ENCODE data around the gene NKD2.
"Not testable (repeated sequence)": the region's sequence is repeated elsewhere in the genome, so short reads cannot be mapped to it uniquely, and the experiment has no call there.

Gene NKD2, protein sequence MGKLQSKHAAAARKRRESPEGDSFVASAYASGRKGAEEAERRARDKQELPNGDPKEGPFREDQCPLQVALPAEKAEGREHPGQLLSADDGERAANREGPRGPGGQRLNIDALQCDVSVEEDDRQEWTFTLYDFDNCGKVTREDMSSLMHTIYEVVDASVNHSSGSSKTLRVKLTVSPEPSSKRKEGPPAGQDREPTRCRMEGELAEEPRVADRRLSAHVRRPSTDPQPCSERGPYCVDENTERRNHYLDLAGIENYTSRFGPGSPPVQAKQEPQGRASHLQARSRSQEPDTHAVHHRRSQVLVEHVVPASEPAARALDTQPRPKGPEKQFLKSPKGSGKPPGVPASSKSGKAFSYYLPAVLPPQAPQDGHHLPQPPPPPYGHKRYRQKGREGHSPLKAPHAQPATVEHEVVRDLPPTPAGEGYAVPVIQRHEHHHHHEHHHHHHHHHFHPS

DNA sequence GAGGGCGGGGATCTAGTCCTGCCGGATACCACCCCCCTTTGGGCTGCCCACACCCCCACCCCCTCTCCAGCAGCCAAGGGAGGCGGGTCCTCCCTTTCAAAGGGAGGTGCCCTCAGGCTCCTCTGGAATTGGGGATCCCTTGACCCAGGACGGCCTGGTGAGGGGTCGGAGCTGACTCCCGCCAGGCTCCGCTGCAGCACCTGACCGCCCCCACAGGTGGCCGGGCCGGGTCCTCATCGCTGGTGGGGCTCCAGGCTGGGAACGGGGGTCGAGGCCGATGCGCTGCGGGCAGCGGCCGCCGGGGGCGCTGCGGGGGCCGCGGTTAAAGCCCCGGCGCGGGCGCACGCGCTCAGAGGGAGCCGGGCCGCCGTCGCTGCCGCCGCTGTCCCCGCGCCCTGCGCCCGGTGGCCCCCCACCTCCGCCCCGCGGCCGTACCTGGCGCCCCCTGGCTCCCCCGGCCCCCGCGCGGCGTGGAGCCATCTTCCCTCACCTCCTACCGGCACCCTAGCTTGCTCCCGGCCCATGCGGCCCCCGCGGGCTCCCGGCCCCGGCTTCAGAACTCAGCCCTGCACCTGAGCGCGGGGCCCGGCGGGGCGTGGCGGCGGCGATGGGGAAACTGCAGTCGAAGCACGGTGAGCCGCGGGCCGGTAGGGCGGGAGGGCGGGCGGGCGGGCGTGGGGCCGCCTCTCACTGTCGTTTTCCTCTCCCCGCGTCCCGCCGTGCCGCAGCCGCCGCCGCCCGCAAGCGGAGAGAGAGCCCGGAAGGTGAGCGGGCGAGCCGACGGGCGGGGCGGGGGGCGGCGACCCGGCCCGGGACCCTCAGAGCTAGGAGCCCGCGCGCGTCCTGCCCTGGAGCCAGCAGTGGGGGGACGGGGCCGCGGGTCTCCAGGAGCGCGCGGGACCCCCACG, at the start of gene NKD2:
Gene NKD2, plus strand, starts transcription at position 352 of the 908 bp plus-strand sequence. Its CDS starts 256 bp downstream, at position 608.
- peak; percentile 71 for DNase-seq (ENCODE audit: low read depth, low spot score)

DNA sequence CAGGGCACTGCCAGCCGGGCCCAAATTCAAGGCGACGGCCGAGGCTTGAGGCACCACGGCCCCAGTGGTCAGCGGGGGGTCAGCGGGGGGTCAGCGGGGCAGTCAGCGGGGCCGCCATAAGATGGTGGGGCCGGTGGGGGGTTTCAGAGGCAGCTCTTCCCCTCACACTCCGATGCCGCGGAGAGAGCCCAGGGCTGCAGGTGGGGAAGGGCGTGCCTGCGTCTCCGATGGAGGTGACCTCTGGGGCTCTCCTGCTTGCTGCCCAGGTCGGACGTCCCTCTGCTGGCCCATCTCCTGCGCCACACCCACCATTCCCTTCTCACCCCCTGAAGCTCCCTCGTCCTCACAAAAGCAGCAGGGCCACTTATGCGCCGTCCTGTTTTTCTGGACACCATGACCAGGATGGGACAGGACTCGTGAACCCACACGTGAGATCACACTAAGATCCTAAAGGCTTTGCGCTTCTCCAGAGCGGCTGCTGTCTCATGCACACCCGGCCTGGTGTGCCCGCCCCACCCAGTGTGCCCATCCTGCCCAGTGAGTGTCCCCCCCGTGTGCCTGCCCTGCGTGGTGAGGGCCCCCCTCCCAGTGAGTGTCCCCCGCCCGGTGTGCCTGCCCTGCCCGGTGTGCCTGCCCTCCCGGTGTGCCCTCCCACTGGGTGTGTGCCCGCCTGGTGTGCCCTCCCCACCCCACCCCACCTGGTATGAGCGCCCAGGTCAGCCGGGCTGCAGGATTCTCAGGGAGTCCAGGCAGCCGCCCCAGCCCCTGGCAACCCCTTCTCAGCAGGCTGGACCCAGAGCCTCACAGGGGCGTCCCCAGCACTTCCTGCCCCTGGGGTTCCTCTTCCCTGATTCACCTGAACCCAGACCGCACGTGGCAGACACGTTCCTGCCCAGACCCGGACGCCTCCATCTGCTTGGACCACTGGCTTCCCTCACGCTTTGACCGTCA, 48.7 kb upstream of the NKD2 start:
- no peak for DNase-seq (ENCODE audit: low read depth, low spot score)

DNA sequence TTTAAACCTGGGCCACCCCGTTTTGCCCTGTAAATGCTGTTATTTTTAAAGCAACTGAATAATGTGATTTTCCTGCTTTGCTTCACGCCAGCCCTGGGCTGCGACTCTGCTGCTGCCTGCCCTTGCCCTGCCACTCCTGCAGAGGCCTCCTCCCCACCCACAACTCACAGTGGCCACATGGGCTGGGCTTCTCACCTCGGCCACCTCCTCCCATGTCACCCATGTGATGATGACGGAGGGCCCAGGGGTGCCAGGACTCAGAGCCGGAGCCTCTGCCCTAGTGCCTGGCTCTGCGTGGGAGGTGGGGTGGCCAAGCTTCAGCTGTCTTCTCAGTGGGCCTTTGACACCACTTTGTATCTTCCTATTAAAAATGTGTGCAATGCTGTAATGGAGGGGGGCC, 48.1 kb upstream of the NKD2 start:
- no peak for DNase-seq (ENCODE audit: low read depth, low spot score)

DNA sequence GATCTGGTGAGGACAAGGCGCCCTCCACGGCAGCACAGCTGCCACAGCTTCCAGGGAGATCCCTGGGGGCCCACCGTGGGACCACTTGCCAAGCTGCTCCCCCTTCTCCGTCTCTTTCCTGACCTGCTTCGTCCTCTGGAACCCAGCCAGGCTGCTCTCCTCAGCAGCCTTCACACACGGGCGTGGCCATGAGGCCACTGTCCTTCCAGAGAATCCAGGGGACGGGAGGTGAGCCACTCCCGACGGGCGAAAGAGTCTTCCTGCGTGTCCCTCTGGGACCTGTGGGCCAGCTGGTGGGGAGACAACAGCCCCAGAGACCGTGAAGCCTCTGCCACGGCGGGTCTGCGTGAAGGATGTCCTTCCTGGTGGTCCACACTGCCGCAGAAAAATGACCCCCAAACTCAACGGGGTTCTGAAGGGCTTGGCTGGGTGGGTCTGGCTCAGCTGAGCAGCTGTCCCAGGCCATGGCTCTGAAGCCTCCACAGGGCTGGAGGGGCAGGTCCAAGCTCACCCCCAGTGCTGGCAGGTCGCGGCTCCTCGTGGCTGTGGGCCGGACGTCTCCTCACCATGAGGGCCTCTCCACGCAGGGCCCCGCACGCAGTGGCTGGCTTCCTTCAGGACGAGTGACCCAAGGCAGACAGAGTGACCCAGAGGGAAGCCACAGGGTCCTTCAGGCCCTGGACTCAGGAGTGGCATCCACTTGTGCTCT, 47.4 kb upstream of the NKD2 start:
- no peak for DNase-seq (ENCODE audit: low read depth, low spot score)

DNA sequence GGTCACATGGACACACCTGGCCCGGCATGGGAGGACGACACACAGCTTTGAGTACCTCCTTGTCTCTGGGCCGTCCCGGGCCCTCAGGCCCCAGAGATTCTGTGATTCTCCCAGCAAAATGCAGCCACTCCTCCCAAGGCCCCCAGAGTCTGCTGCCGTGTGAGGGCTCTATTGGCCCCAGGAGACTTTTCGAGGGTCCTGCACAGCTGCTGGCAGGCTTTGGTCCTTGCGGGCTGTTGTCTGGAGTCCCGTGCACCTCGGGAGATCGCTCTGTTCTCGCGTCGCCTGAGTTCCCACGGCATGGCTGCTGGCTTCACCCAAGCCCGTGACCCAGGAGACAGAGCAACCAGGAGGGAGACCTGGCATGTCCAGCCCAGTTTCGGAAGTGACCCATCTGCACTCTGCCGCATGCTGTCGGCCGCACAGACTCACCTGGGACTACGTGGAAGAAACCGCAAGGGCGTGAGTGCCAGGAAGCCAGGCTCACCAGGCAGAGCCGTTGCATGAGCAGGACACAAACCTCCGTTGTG, 46.8 kb upstream of the NKD2 start:
- DNase-seq (ENCODE audit: low read depth, low spot score), result no peak

DNA sequence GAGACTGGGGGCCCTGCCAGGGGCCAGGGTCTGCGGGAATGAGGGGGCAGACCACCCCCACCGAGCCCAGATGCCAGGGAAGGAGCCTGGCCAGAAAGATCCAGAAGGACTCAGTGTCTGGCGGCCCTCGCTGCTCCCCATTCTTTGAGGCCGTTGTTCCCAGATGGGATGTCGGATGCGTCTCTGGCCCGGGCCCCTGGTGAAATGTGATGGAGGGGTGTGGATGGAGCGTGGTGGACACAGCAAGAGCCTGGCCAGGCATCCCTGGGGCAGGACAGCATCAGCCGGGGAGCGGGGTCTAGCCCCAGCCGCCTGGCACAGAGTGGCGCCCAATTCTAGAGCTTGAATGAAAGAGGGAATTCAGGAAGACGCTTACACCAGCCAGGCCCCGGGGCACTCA, 46.2 kb upstream of the NKD2 start:
- DNase-seq (ENCODE audit: low read depth, low spot score), result no peak

DNA sequence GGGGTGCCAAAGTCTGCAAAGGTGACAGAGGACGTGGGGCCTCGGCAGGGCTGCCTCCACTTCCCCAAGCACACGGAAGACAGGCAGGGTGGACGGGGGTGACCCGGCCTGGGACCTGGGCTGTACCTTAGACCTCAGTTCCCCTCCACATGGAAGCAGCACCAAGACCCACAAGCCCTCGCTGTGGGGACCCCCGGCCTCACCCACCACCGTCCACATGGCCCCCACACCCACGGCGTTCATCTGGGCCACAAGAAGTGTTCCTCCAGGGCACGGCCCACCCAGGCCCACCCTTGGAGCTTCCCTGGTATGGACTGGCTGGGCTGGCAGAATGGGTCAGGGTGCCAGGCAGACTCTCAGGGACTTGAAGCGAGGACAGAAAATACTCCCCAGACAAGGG, 45.8 kb upstream of the NKD2 start:
- DNase-seq (ENCODE audit: low read depth, low spot score), result no peak

DNA sequence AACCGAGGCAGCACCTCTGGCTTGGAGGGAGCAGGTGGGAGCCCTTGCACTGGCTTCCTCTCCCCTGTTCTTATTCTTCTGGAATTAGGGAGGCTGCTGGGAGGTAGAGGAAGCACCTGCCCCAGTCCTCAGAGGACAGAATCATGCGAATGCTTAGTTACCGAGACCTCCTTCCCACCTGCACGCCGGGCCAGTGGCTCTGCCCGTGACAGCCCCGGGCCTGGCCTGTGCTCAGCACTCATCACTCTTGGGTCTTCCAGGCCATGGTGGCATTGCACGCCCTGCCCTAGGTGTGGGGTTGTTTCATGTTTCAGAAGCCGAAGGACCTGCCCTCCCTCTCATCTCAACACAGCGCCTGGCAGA, 45.3 kb upstream of the NKD2 start:
- no peak for DNase-seq (ENCODE audit: low read depth, low spot score)

DNA sequence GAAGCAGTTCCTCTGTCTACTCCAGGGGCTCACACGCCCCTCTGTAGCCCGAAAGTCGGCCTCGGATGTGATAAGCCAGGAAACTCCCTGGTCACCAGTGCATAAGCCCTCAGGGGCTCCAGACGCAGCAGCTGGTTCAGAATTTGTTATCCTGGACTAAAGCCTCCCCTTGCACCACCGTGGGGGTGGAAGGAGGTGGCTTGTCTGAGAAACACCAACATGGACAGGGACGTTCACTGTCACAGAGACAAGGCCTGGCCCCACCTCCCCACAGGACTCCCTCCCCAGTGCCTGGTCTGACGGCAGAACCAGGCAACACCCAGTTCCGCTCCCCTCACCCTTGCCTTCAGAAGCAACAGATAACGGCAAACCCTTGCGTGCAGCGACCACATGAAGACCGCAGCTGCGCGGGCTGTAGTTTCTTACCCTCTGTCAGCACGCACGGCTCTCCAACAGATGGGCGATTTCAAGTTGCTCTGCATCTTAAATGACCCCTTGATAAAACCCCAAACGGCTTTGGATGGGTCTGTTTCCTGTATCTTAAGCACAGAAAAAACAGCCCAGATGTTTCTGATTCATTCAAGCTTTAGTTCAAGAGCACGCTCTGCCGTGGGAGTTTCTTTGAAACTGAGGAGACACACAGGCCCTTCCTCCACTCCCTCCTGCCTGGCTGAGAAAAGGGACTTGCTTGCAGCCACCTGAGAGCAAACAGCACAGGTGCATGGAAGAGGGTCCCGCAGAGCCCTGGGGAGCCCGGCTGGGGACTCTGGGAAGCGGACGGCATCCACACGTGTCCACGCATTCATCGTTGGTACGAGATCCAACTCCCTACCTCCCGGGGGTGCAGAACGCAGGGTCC, 44.7 kb upstream of the NKD2 start:
- no peak for DNase-seq (ENCODE audit: low read depth, low spot score)

DNA sequence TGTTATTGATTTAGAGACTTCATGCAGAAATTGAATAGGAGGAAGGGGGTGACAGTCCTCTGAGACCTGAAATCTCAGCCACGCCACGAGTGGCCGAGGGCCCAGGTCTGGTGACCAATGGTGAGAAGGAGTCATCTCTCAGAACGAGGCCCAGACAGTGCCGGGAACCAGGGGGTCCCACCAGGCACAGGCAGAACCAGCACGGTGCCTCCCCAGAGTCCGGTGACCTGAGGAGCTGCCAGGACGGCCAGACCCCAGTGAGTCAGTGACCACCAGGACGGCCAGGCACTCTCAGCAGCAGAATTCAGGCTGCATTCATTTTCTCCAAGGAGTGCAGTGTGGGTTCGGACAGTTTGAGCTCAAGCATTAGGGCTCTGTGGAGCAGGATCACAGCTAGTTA, 43.8 kb upstream of the NKD2 start:
- no peak for DNase-seq (ENCODE audit: low read depth, low spot score)

DNA sequence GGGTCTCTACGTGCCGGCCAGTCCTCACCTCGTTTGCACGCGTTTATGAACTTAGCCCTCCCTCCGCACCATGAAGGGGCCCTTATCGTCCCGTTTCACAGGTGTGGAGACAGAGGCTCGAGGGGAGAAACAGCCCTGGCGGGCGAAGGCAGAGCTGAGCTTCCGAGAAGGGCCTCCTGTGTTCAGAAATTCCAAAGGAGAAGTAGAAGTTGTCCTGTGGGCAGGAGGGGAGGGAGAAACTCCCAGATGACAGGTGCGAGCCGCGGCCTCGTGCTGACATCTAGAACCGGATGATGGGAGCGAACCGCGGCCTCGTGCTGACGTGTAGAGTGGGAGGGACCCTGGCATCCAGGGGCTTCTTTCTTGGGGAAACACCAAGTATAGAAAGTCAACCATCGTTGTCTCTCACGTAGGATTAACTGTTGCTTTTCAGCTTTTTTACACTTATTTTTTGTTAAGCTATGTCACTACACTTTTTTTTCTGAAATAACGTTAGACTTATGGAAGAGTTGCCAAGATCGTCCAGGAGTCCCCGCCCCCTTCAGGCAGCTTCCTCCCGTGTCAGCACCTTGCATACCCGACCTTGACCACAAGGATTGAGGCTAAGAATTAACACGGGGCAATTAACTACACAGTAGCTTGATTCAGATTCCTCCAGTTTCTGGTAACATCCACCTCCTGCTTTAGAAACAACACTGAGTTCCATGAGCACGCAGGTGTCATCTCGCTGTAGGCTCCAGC, 42.8 kb upstream of the NKD2 start:
- no peak for DNase-seq (ENCODE audit: low read depth, low spot score)

DNA sequence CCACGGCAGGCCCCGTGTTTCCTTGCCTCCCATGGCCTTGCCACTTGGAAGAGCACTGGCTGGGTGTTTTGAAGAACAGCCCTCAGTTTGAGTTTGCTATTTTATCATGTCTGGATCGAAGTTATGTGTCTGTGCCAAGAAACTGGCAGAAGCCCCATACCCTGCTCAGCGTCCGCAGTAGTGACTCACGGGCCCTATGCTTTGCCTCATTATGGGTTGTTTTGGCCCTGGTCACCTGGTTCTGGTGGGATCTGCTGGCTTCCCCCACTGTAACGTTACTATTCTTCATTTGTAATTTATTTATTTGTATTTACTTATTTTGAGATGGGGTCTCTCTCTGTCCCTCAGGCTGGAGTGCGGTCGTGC, 42.3 kb upstream of the NKD2 start:
- no peak for DNase-seq (ENCODE audit: low read depth, low spot score)

DNA sequence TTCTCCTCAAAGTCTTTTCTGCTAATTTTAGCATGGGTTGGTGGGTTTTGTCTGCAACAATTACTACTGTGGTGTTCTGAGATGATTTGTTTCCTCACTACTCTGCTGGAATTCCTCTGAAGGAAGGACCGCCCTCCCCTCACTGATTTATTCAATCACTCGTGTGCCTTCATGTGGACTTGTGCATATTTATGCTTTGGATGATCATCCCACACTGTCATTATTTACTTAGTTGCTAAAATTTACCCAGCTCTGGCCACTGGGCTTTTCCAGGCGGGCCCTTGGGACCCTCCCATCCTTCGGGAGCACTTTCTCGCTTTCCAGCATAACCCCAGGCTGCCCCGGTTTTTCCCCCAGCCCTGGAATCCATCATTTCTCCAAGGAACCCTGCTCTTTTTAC, 41.7 kb upstream of the NKD2 start:
- DNase-seq (ENCODE audit: low read depth, low spot score), result no peak

DNA sequence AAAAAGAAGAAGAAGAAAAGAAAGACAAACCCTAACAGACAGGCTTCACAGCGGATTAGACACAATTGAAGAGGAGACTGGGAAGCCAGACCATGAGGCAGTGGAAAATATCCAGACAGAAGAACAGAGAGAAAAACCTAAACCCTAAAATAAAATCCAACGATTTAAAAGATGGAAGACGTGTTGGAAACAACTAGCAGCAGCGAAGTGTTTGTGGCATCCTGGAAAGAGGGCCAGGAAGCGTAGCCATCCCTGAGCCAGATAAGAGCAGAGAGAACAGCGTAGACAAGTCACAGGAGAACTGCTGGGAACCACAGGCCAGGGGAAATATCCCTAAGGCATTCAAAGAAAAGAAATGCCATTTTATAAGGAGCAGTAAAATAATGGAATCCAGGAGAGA, 39.7 kb upstream of the NKD2 start:
- no peak for DNase-seq (ENCODE audit: low read depth, low spot score)

DNA sequence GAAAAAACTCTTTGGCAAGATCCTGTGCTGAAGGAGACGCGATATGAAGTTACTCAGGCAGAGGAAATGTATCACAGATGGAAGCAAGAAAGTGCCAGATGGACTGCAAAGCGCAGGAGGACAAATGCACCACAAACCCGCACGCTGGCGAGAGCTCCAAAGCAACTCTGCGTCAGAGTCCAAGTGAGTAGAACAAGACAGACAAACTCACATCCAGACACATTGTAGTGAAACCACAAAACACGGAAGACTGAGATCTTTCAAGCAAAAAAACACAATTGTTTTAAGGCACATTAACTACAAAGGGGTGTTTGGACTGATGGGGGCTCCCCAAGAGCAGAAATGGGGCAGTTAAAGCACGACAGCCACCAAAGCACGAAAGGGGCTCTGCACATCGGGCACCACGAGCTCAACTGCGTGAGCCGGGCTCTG, 39.2 kb upstream of the NKD2 start:
- peak; percentile 86 for DNase-seq (ENCODE audit: low read depth, low spot score)

DNA sequence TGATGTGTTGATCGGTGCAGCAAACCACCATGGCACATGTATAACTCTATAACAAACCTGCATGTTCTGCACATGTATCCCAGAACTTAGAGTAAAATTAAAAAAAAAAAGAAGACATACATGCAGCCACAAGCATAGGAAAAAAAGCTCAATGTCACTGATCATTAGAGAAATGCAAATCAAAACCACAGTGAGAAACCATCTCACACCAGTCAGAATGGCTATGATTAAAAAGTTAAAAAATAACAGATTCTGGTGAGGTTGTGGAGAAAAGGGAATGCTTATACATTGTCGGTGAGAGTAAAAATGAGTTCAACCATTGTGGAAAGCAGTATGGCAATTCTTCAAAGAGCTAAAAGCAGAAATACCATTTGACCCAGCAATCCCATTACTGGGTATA, 36.0 kb upstream of the NKD2 start:
- DNase-seq (ENCODE audit: low read depth, low spot score), result not testable (repeated sequence)

DNA sequence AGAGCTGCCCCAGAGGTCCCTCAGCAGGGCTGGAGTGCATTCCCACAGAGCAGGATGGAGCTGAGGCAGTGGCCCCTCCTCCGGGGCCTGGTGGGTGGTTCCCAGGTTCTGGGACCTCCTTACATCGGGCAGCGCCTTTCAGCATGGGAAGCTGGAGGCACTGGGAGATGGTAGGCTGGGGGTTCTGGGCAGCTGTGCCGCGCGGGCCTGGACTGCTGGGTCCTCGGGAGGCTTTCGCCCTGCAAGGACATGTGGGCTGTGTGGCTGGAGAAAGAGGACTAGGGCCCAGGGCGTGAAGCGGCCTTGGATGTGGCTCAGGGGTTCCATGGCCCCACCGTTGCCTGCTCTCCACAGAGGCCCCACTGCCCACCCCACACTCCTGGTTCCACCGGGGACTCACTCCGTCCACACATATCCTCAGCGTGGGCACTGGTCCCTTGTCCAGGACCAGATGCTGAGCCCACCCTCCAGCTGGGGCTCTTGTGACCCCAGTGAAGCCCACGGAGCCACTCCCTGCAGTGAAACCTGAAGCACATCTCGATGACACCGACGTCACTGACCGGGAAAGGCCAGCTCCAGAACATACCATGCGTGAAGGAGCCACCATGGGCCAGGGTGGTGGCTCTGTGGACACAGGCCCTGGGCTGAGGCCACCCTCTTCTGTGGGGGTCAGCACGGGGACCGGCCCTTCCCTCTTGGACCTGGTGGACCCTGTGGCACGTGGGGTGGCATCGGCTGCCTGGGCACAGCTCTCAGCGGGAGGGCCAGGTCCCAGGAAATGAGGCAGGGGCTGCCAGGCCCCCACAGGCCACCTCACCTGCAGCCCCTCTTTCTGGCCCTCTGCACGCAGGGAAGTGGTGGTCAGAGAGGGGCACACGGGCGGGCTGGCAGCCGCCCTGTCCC, 31.5 kb upstream of the NKD2 start:
- DNase-seq (ENCODE audit: low read depth, low spot score), result no peak

DNA sequence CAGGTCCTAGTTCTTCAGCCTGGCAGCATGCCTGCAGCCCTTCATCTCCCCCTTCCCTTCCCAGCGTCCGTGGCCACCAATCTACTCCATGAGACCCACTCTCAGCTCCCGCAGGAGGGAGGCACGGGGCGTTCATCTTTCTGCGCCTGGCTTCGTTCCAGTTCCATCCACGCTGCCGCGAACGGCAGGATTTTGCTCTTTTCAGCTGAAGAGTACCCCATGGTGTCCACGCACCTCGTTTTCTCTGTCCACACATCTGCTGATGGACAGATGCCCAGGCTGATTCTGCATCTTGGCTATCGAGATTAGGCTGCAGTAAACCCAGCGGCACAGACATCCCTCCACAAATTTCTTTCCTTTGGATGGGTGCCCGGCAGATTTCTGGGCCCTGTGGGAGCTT, 30.5 kb upstream of the NKD2 start:
- DNase-seq (ENCODE audit: low read depth, low spot score), result no peak

Measured in astrocyte of the hippocampus (primary cell).